Glomerular visceral epithelial cell (primary cell): Measurements from ENCODE around the gene TMPRSS3.
A peak's percentile ranks its signal among the peaks of the same experiment; 100 is the strongest.

Experiments
- DNase-seq: peaks from one replicate; pipeline ENCODE4 v3.0.0-alpha.2; 2016; ENCODE audit errors: extremely low spot score

TMPRSS3 gene

DNA sequence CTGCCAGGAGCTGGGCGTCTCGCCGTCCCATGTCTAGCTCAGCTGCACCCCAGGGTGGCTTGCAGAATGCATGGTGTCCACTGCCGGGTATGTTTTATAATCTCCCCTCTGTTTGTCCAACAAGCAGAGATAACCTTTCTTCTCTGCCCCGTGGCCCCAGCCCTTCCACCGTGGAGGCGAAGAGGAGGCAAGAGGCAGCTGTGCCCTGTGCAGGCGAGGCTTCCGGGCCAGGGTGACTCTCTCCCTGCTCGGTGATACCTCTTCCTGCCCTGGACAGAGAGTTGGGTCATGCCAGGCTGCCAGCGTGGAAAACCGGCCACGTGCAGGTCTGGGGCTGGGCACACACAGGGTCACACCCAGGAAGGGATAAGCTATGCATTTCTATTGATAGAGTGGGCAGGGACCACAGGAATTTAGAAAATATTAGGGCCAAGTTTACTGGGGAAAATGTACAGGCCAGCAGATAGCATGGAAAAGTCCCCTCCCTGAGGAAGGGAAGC is 44.9 kb downstream of the TMPRSS3 start, which contains the start of gene TFF2:
TFF2 (minus strand) TSS at position 68 of the 500 bp plus-strand sequence; CDS start at position 31, 37 bp downstream.
- peak; percentile 24 for DNase-seq

DNA sequence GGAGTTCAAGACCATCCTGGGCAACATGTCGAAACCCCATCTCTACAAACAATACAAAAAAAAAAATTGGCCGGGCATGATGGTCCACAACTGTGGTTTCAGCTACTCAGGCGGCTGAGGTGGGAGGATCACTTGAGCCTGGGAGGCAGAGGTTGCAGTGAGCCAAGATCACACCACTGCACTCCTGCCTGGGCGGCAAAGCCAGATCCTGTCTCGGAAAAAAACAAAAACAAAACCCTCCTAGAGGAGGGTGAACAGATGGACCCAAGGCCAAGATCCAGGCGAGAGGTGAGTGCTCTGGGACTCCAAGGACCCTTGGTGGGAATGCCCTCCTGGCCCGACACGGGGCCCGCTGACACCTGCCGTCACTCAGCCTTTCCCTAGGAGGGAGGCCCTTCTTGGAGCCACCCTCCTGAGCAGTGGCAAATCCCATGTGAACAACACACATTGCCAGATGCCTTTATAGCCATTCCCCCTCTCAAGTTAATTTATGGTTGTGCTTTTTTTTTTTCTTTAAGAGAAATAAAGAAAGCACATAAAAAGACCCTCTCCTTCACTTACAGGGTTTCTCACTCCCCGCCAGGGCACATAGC is 45.4 kb downstream of the TMPRSS3 start:
- DNase-seq = no peak

- no peak for DNase-seq
Observed at GRCh38 chr21:42349420-42350317, 46.2 kb downstream of the TMPRSS3 start.

DNA sequence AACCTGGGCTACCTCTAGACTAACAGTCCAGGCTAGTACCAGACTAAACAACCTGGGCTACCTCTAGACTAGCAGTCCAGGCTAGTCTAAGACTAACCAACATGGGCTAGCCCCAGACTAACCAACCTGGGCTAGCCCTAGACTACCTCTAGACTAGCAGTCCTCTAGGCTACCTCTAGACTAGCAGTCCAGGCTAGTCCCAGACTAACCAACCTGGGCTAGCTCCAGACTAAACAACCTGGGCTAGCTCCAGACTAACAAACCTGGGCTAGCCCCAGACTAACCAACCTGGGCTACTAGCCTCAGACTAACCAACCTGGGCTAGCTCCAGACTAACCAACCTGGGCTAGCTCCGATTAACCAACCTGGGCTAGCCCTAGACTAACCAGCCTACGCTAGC is 47.1 kb downstream of the TMPRSS3 start:
- DNase-seq = no peak

DNA sequence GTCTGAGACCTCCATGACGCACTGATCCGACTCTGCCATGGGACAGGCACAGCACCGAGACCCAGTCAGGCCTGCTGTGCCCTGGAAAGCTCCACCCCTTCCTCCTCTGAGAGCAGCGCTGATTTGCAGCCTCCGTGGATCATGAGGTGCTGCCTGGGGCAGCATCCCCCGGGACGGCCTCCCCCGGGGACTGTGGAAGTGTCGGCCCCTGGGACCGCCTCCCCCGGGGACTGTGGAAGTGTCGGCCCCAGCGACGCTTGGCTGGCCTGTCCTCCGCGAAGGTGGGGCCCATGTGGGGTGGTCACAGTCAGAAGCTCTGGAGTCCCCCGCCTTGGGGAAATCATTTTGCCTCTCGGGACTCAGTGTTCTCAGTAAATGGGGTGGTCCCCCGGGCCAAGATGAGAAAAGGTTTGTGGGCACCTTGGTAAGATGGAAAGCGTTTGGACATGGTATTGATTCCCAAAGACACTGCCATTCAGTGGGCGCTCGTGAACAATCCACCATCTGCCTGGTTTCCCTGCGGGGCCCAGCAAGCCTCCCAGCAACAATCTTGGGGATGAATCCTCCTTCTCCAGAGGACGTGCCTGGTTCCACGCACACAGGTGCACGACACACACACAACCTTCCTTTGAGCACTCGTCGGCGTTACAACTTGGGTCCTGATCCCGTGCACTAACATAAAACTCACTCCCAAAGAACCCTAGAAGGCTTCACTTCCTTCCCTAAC is 48.1 kb downstream of the TMPRSS3 start:
- DNase-seq = no peak

DNA sequence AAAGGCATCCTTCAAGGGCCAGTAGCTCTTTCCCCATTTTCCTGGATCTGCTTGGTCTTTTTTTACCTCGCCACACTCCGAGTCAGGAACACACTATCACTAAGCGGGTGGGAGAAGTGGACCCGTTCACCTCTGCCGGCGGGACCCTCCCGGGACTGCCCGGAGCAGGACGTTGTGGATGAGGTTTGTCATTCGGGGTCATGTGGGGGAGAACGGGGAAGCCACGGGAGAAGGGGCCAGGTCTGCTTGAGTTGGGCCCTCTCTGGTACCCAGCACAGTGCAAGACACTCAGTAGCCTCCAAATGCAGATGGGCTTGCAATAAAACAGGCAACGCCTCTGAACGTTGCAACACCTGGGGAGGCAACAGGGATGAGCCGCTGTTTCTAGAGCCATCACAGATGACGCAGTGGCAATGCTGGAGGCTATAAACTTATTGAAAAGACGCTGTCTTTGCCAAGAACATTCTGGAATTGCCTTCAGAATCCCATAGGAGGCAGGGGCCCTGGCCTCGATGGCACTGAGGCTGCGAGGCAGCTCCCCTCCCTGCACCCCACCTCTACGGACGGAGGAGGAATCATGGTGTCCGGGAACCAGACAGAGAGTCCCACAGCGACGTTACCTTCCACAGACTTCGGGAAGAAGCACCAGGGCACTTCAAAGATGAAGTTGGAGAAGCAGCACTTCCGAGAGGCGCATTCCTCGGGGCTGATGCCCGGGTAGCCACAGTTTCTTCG is 48.8 kb downstream of the TMPRSS3 start:
- no peak for DNase-seq

- DNase-seq = no peak
Observed at GRCh38 chr21:42346441-42346840, 49.4 kb downstream of the TMPRSS3 start.

DNA sequence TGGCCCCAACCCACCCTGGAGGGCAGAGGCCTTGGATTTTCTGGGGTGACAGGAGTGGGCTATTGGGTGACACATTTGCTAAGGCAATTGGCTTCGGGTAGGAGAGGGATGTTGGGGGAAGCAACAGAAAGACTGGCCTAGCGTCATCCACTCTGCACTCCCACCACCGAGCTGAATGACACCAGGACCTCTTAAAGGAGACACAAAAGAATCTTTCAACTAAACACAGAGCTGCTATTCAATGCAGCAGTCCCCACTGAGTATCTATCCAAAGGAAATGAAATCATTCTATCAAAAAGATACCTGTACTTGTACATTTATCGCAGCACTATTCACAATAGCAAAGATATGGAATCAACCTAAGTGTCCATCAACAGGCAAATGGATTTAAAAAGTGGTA is 51.2 kb downstream of the TMPRSS3 start:
- DNase-seq = no peak

- no peak for DNase-seq
Observed at GRCh38 chr21:42343963-42344510, 51.8 kb downstream of the TMPRSS3 start.

DNA sequence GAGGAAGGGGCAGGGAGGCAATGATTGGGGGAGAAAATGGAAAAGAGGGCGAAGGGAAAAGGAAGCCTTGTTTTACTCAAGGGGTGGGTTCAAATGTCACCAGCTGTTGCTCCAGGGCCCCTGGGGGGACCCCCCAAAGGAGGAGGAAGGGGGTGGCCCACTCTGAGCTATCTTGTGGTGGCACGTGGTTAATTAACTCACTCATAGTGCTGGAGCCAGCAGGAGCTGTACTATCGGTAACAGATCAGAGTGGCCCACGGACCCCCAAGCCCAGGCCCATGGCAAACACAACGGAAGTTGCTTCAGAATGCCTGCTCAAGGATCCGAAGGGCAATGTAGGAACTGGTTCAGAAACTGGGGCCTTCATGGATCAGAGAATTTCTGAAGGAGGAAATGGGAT is 52.3 kb downstream of the TMPRSS3 start:
- DNase-seq = no peak

DNA sequence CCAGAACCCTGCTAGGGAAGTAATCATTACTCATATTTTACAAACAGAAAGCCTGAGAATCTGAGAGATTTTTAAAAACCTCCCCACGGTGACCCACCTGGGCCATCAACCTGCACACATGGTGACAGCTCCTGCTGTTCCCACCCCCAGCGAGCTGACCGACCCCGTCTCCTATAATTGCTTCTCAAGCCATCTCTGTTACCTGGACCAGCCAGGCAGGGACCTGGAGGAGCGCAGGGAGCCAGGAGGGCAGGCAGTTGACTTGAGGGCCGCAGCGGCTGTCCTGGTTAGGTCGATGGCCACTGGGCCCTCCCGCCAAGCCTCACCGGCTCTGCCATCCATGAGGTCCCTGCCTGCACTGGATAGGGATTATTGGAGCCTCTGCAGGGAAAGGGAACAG is 52.8 kb downstream of the TMPRSS3 start:
- no peak for DNase-seq

GRCh38 chr21:42341776-42342542 is 53.9 kb downstream of the TMPRSS3 start:
- DNase-seq = no peak

- no peak for DNase-seq
Observed at GRCh38 chr21:42340187-42341050, 55.4 kb downstream of the TMPRSS3 start.

- DNase-seq = no peak
Observed at GRCh38 chr21:42338729-42339715, 56.8 kb downstream of the TMPRSS3 start.

- DNase-seq = peak; percentile 72
Observed at GRCh38 chr21:42337830-42338728, 57.8 kb downstream of the TMPRSS3 start.

DNA sequence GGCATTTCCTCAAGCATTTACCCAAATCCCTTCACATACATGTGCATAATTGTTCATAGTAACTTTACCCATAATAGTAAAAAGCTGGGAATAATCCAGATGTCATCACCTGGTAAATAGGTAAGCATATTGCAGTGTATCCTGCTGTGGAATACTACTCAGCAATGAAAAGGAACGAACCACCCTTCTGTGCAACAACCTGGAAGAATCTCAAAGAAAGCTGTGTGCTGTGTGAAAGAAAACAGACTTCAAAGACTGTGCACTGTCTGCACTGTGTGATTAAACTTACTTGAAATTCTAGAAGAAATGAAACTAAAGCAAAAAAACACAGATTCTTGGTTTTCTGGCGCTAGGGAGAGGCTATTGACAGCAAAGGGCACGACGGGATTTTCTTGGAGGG is 58.6 kb downstream of the TMPRSS3 start:
- no peak for DNase-seq

- no peak for DNase-seq
Observed at GRCh38 chr21:42336054-42336453, 59.8 kb downstream of the TMPRSS3 start.
